H1 (cell line): Measurements from ENCODE around the gene CCDC198.

Experiments
- ATF2 ChIP-seq: IDR thresholded peaks from 2 replicates; pipeline ENCODE4 v1.6.1; 2012; ENCODE audit warnings: low read length, inconsistent platforms
- BCL11A ChIP-seq, 2 experiments: IDR thresholded peaks; one replicate each; pipeline ENCODE4 v1.6.1; 2011; ENCODE audit warnings: low read depth in 2 of 2, low read length in 2 of 2, mild to moderate bottlenecking in 2 of 2
- CBX8 ChIP-seq: fragments of 300-800, 300-1000 bp; sonication (generic); IDR thresholded peaks from 2 replicates; pipeline ENCODE4 v1.7.1; 2016; ENCODE audit warnings: low read depth, low read length, borderline replicate concordance
- EZH2 ChIP-seq: fragments of 200-600 bp; sonication (generic); IDR thresholded peaks from 2 replicates; pipeline ENCODE4 v1.7.1; 2012; ENCODE audit warnings: low read depth, mild to moderate bottlenecking, moderate library complexity, low read length, inconsistent platforms; ENCODE audit not compliant: severe bottlenecking
- MAX ChIP-seq: IDR thresholded peaks from 2 replicates; pipeline ENCODE4 v1.6.1; 2012; ENCODE audit warnings: inconsistent platforms
- POLR2A ChIP-seq, 2 experiments: IDR thresholded peaks; 1 replicate in 1 of 2; 2 replicates in 1 of 2; pipeline ENCODE4 v1.6.1; 2011; ENCODE audit warnings: low read depth in 2 of 2, low read length in 2 of 2, mild to moderate bottlenecking in 2 of 2; ENCODE audit errors: control extremely low read depth in 1 of 2
- POLR2AphosphoS5 ChIP-seq: IDR thresholded peaks from 2 replicates; pipeline ENCODE4 v1.6.1; 2011; ENCODE audit warnings: low read depth, low read length
- TAF1 ChIP-seq: IDR thresholded peaks from 2 replicates; pipeline ENCODE4 v1.6.1; 2011; ENCODE audit warnings: mild to moderate bottlenecking, low read depth, low read length
- TF ChIP-seq, protein P1 (sequence below), 3 experiments: IDR thresholded peaks; 1 replicate in 2 of 3; 2 replicates in 1 of 3; pipeline versions ENCODE4 v1.5.1 to v1.6.1; 2011; ENCODE audit warnings: low read length in 3 of 3, mild to moderate bottlenecking in 3 of 3, inconsistent platforms in 2 of 3, low read depth in 1 of 3, moderate library complexity in 1 of 3; ENCODE audit not compliant: insufficient read depth in 1 of 3; ENCODE audit errors: control extremely low read depth in 1 of 3

- TF ChIP-seq TAF1 (no peak), ATF2 (no peak), BCL11A (IDR thresholded peaks at IDR 0.05; ENCODE audit: low read depth in 2 of 2, low read length in 2 of 2) (no peak), EZH2 (no peak), CBX8 (no peak), POLR2AphosphoS5 (no peak), MAX (no peak), POLR2A (IDR thresholded peaks at IDR 0.05; ENCODE audit: control extremely low read depth in 1 of 2, low read depth in 2 of 2, low read length in 2 of 2) (no peak)
- TF ChIP-seq, protein P1, sequence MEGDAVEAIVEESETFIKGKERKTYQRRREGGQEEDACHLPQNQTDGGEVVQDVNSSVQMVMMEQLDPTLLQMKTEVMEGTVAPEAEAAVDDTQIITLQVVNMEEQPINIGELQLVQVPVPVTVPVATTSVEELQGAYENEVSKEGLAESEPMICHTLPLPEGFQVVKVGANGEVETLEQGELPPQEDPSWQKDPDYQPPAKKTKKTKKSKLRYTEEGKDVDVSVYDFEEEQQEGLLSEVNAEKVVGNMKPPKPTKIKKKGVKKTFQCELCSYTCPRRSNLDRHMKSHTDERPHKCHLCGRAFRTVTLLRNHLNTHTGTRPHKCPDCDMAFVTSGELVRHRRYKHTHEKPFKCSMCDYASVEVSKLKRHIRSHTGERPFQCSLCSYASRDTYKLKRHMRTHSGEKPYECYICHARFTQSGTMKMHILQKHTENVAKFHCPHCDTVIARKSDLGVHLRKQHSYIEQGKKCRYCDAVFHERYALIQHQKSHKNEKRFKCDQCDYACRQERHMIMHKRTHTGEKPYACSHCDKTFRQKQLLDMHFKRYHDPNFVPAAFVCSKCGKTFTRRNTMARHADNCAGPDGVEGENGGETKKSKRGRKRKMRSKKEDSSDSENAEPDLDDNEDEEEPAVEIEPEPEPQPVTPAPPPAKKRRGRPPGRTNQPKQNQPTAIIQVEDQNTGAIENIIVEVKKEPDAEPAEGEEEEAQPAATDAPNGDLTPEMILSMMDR (IDR thresholded peaks at IDR 0.05; ENCODE audit: control extremely low read depth in 1 of 3, insufficient read depth in 1 of 3, low read depth in 1 of 3, low read length in 3 of 3) = no peak
These were observed 31.8 kb downstream of the CCDC198 start for GRCh38 chr14:57461777-57462320.
